GM18526 (cell line): ENCODE data around the gene HDAC4.

Experiments
- POLR2A ChIP-seq: IDR thresholded peaks from 3 replicates; pipeline ENCODE4 v1.6.1; 2011; ENCODE audit not compliant: insufficient read length; ENCODE audit errors: extremely low read depth

Gene HDAC4

DNA sequence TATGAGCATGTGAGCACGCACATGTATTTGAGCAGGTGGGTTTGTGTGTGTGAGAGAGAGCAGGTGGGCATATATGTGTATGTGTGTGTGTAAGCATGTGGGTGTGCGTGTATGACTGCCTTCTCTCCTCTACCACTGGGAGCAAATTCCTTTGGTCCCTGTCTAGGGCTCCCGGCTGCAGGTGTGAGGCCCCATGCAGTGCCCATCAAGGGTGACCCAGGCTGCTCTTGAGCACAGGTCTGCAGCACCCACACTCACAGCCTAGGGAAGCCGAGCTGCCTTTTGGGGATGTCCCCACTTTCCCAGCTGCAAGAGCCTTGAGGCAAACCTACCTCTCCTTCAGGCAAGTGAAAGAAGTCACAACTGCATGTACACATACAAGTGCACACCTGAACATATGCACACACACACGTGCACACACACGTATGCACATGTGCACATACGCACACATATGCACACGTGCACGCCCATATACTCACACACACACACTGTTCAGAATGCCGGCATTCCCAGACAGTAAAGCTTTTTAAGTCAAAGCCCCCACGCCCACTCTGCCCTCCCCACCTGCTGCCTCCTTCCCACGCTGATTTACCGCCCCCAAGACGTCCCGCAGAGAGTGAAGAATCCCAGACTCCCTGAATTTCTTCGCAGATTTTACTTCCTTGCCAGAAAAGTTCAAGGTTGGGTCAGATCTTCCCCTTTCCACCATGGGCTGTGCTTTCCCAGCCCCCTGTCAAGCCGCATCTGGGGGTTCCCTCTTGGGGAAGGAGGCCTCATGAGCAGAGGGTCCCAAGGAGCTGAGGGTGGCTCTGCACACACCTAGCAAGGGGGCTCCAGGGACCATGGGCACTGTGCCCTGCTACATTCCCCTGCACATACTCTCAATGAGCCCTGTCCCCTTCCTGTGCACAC, 382.3 kb downstream of the HDAC4 start:
- TF ChIP-seq POLR2A: no peak

- no peak for TF ChIP-seq POLR2A
Measured at GRCh38 chr2:239017491-239018098, 383.2 kb downstream of the HDAC4 start.

- no peak for TF ChIP-seq POLR2A
Measured at GRCh38 chr2:239015901-239016675, 384.7 kb downstream of the HDAC4 start.

DNA sequence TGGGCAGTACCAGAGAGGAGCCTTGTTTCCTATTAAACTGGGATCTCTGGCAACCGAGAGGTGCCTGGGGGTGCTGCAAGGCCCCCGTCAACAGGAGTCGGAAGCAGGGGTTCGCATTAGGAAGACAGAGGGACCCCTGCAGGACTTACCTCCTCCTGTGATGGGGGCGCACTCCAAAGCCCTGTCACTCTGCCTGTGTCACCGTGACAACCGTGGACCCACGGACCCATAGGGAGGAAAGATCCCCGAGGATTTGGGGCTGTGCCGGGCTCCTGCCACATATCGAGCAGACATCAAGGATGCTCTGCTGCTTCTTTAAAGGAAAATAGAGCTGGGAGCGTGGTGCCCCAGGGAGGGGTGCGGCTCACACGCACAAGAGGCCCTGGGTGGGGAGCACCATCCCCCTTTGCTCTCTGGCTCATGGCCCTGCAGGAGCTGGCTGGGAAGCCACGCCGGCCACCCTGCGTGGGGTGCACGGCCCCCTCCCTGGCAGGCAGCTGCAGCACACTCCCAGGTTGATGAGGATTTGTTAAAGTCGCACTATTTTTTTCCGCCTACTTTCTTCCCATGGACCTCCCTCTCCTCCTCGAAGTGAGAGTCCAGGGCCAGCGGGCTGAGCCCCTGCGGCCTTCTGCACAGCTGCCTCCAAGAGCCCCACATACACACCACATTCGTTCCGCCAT, 385.5 kb downstream of the HDAC4 start:
- no peak for TF ChIP-seq POLR2A

DNA sequence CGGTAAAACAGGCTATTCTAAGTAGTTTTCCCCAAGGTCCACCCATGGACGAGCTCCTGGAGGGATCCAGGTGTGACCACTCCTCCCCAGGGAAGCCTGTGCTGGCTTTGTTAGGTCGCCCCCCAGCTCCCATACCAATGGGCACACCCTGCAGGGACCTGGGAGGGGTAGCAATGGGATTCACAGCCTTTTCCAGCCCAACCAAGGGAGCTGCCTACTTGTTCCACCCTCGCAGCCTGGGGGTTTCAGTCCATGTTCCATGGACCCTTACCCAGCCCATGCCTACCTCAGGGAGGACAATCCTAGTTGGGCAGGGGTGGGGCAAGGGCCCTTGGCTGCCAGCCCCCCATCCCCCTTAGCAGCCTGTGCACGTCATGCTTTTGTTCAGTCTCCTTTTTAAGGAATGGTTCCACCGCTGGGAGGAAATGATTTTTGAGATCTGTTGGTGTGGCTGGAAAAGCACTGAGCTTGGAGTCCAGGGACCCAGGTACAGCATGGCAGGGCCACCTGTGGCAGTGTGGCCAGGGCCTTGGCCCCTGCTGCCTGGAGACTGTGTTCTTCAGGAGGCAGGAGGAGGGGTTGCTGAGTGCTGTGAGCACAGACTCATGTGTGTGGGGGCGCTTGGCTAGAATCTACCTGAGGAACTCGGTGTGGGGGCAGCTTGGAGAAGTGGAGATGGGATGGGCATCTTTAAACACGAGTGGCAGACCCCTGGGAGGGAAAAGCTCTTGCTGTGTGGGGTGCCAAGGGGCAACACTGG, 386.2 kb downstream of the HDAC4 start:
- TF ChIP-seq POLR2A: no peak

- no peak for TF ChIP-seq POLR2A
Measured at GRCh38 chr2:239013678-239013976, 387.2 kb downstream of the HDAC4 start.

GRCh38 chr2:239012936-239013677, 387.7 kb downstream of the HDAC4 start:
- TF ChIP-seq POLR2A: no peak

DNA sequence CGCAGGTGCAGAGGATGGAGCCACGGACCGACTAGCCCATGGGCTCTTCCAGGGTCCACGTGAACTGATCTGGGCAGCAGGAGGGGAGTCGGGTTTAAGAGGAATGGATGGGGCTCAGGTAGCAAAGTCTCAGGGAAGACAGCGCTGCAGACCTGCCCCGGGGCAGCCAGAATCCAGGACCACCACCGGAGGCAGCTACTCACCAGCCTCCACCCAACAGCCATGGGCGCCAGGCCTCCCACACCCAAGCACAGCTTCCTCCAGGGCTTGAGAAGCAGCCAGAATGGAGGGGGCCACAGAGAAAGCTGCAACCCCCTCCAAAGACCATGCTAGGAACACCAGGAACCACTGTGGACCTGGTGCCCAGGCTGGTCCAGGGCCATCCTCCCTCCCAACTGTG, 388.6 kb downstream of the HDAC4 start:
- no peak for TF ChIP-seq POLR2A

GRCh38 chr2:239009589-239009961, 391.2 kb downstream of the HDAC4 start:
- TF ChIP-seq POLR2A: no peak

GRCh38 chr2:239008677-239009588, 391.9 kb downstream of the HDAC4 start:
- TF ChIP-seq POLR2A: no peak

- TF ChIP-seq POLR2A: no peak
Measured at GRCh38 chr2:239008004-239008403, 392.8 kb downstream of the HDAC4 start.

- no peak for TF ChIP-seq POLR2A
Measured at GRCh38 chr2:239006622-239007285, 394.1 kb downstream of the HDAC4 start.

DNA sequence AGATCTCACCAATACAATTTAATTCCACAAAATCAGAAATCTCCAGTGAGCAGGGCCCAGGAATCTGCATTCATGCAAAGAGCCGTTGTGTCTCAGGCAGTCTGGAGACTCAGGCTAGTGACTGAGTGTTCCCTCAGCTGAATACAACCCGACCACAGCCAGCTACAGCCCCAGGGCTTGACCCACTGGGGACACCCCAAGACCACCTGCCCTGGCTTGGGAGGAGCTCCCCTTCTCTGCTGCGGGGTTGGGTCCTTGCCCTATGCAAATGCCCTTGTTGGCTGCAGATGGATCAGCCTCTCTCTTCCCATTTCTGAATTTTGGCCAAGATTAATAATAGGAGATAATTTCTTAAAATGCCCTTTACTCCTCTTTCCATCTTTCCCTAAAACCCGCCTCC, 395.2 kb downstream of the HDAC4 start:
- no peak for TF ChIP-seq POLR2A
